Esophagus muscularis mucosa (tissue), 3 donors: ENCODE results near the gene TMEM100.

ENCODE experiments used
- CTCF ChIP-seq, 3 experiments: fragments of 200-600 bp in 2 of 3; fragments of 450-650 bp in 1 of 3; sonication (generic) in 2 of 3; IDR thresholded peaks; one replicate each; pipeline ENCODE4 v1.5.1; 2017 to 2019; ENCODE audit warnings: antibody characterized with exemption in 3 of 3, mild to moderate bottlenecking in 2 of 3, moderate library complexity in 1 of 3
- POLR2A ChIP-seq: fragments of 450-650 bp; IDR thresholded peaks from one replicate; pipeline ENCODE4 v1.6.1; 2017; ENCODE audit warnings: antibody characterized with exemption, moderate library complexity, mild to moderate bottlenecking, low read depth
- POLR2AphosphoS5 ChIP-seq, 2 donors: sonication (generic); formaldehyde crosslinking; IDR thresholded peaks; one replicate each; pipeline ENCODE4 v1.6.1; 2017; ENCODE audit warnings: antibody characterized with exemption in 2 of 2

DNA sequence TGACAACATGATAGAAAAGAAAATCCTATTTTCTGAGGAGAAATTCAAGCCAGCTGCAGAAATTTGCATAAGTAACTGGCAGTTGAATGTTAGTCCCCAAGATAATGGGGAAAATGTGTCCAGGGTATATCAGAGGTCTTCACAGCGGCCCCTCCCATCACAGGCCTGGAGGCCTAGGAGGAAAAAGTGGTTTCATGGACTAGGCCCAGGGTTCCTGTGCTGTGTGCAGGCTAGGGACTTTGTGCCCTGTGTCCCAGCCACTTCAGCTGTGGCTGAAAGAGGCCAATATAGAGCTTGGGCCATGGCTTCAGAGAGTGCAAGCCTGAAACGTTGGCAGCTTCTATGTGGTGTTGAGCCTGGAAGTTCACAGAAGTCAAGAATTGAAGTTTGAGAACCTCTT, 35.6 kb downstream of the TMEM100 start:
- no peak for TF ChIP-seq POLR2AphosphoS5 (IDR thresholded peaks at IDR 0.05)
- TF ChIP-seq CTCF (IDR thresholded peaks at IDR 0.05), result no peak
- TF ChIP-seq POLR2A, result no peak
